Measurements from ENCODE around the gene MYL5. TPM values are rescaled to one million over a fixed set of nuclear protein-coding genes. Genes with fewer than 3 reads are reported as not detected.

Gene MYL5
- total and polyA plus RNA-seq, 4 donors, result 2.4 to 5.0 (median 4.7) TPM

GRCh38 chr4:675980-676870 is 1.9 kb downstream of the MYL5 start:
- Histone ChIP-seq H3K9me3 (ENCODE audit: control insufficient read depth in 4 of 4, low read length in 3 of 4) (no peaks in the 10 kb centered on the region), H3K36me3 (ENCODE audit: control insufficient read depth in 4 of 4, insufficient read depth in 3 of 4, low read depth in 1 of 4, low read length in 3 of 4) (peaks cover 5 to 15% (median 11%) of the 10 kb centered on the region in 4 donors), H3K27ac (ENCODE audit: low read depth in 1 of 2, low read length in 2 of 2) (no peak overlapping the region), H3K9ac (ENCODE audit: low read depth in 1 of 2, low read length in 2 of 2) (no peak overlapping the region), H3K4me3 (ENCODE audit: low read depth in 1 of 3, low read length in 3 of 3) (no peak overlapping the region), H3K27me3 (ENCODE audit: control insufficient read depth in 4 of 4, insufficient read depth in 4 of 4, low read length in 3 of 4) (no peaks in the 10 kb centered on the region), H3K4me1 (ENCODE audit: control insufficient read depth in 4 of 4, insufficient read depth in 4 of 4, low read length in 3 of 4) (peaks cover 13 to 25% (median 17%) of the 10 kb centered on the region in 4 donors)
- TF ChIP-seq FOXA1 (IDR thresholded peaks at IDR 0.05), result no peak
- TF ChIP-seq ZBTB33 (IDR thresholded peaks at IDR 0.05), result no peak
- DNase-seq (ENCODE audit: low spot score), result no peak
- 83% methylated on average over 19 of the region's 19 CpGs for WGBS

- TF ChIP-seq ATF3 (IDR thresholded peaks at IDR 0.05) (no peak), SP1 (IDR thresholded peaks at IDR 0.05) (no peak), REST (IDR thresholded peaks at IDR 0.05) (no peak), ZBTB33 (IDR thresholded peaks at IDR 0.05) (no peak), JUND (IDR thresholded peaks at IDR 0.05) (no peak), HNF4G (IDR thresholded peaks at IDR 0.05) (no peak), EGR1 (IDR thresholded peaks at IDR 0.05; ENCODE audit: low read depth in 2 of 2) (no peak), TAF1 (conservative IDR thresholded peaks at IDR 0.05) (no peak), GABPA (IDR thresholded peaks at IDR 0.05 in 1 of 2, conservative IDR thresholded peaks at IDR 0.05 in 1 of 2) (no peak), RXRA (IDR thresholded peaks at IDR 0.05) (no peak), FOXA2 (IDR thresholded peaks at IDR 0.05) (no peak), YY1 (IDR thresholded peaks at IDR 0.05) (no peak), CTCF (IDR thresholded peaks at IDR 0.05; ENCODE audit: low read depth, low read length, missing input control) (no peak), NR2F2 (IDR thresholded peaks at IDR 0.05) (no peak), HNF4A (conservative IDR thresholded peaks at IDR 0.05) (no peak)
- H3K27me3 ChIP-seq (ENCODE audit: control insufficient read depth in 4 of 4, insufficient read depth in 4 of 4, low read length in 3 of 4), result no peaks in the 10 kb centered on the region
- H3K9me3 ChIP-seq (ENCODE audit: control insufficient read depth in 4 of 4, low read length in 3 of 4), result no peaks in the 10 kb centered on the region
- no peak overlapping the region for H3K9ac ChIP-seq (ENCODE audit: low read depth in 1 of 2, low read length in 2 of 2)
- DNase-seq (ENCODE audit: low spot score), result no peak
- H3K36me3 ChIP-seq (ENCODE audit: control insufficient read depth in 4 of 4, insufficient read depth in 3 of 4, low read depth in 1 of 4, low read length in 3 of 4), result peaks cover 3 to 8% (median 5%) of the 10 kb centered on the region in 4 donors
- no peak overlapping the region for H3K27ac ChIP-seq (ENCODE audit: low read depth in 1 of 2, low read length in 2 of 2)
- WGBS, result 87% methylated on average over 8 of the region's 8 CpGs
- H3K4me1 ChIP-seq (ENCODE audit: control insufficient read depth in 4 of 4, insufficient read depth in 4 of 4, low read length in 3 of 4), result peaks cover 13 to 25% (median 18%) of the 10 kb centered on the region in 4 donors
- no peak overlapping the region for H3K4me3 ChIP-seq (ENCODE audit: low read depth in 1 of 3, low read length in 3 of 3)
Observed at GRCh38 chr4:676871-677235, 2.5 kb downstream of the MYL5 start.

All from liver (tissue), 9 donors.